SU-DHL-6 (cell line): ENCODE data around the gene MPP1.

ENCODE experiments used
- H2AFZ ChIP-seq: fragments of 200-600 bp; sonication (generic); 2 replicates; pipeline ENCODE4 v1.6.1; 2014; ENCODE audit warnings: low read depth, mild to moderate bottlenecking, moderate library complexity, mixed read lengths, antibody characterized with exemption, low read length; ENCODE audit not compliant: severe bottlenecking
- H3F3A ChIP-seq: fragments of 200-600 bp; shearing (Covaris generic); 2 replicates; pipeline ENCODE4 v1.6.0; 2016; ENCODE audit warnings: antibody characterized with exemption, mild to moderate bottlenecking; ENCODE audit not compliant: insufficient read depth
- H3K27ac ChIP-seq: fragments of 200-600 bp; sonication (generic); 2 replicates; pipeline ENCODE4 v1.5.1; 2016; ENCODE audit warnings: low read depth, mild to moderate bottlenecking, low read length, moderate library complexity, mixed read lengths
- H3K27me3 ChIP-seq: fragments of 200-600 bp; sonication (generic), shearing (Covaris generic); 2 replicates; pipeline ENCODE4 v1.6.0; 2014; ENCODE audit warnings: mild to moderate bottlenecking, low read length
- H3K36me3 ChIP-seq: fragments of 200-600 bp; sonication (generic); 2 replicates; pipeline ENCODE4 v1.6.1; 2014; ENCODE audit warnings: mild to moderate bottlenecking, low read length, mixed read lengths
- H3K4me2 ChIP-seq: fragments of 300-600, 200-600 bp; shearing (Covaris generic), sonication (generic); 2 replicates; pipeline ENCODE4 v1.6.0; 2014; ENCODE audit warnings: low read length, low read depth, mild to moderate bottlenecking; ENCODE audit not compliant: poor library complexity, severe bottlenecking
- H3K4me3 ChIP-seq: fragments of 200-600 bp; sonication (generic); 2 replicates; pipeline ENCODE4 v1.5.1; 2014; ENCODE audit warnings: antibody characterized with exemption, low read length, mild to moderate bottlenecking, mixed read lengths; ENCODE audit not compliant: insufficient read depth, poor library complexity, severe bottlenecking
- H3K79me2 ChIP-seq: fragments of 200-600 bp; sonication (generic); 2 replicates; pipeline ENCODE4 v1.6.1; 2014; ENCODE audit warnings: mild to moderate bottlenecking, low read length, moderate library complexity; ENCODE audit not compliant: insufficient read depth
- H3K9ac ChIP-seq: fragments of 200-600 bp; sonication (generic); 2 replicates; pipeline ENCODE4 v1.7.0; 2014; ENCODE audit warnings: mild to moderate bottlenecking, low read length
- H3K9me2 ChIP-seq: fragments of 200-600 bp; sonication (generic); replicated peaks from 2 replicates; pipeline ENCODE4 v1.6.1; 2014; ENCODE audit warnings: low read length; ENCODE audit not compliant: insufficient read depth
- H3K9me3 ChIP-seq: fragments of 200-600 bp; sonication (generic); 2 replicates; pipeline ENCODE4 v1.6.1; 2014; ENCODE audit warnings: low read length, mixed read lengths; ENCODE audit not compliant: insufficient read depth
- H4K20me1 ChIP-seq: fragments of 200-600 bp; sonication (generic); 2 replicates; pipeline ENCODE4 v1.6.1; 2014; ENCODE audit warnings: low read depth, mild to moderate bottlenecking, antibody characterized with exemption, low read length, moderate library complexity, mixed read lengths
- EZH2phosphoT487 ChIP-seq: fragments of 200-600 bp; sonication (generic), shearing (Covaris generic); conservative IDR thresholded peaks from 2 replicates; pipeline ENCODE4 v1.6.1; 2018; ENCODE audit warnings: mild to moderate bottlenecking, antibody characterized with exemption, low read length, moderate library complexity, mixed read lengths
- TF ChIP-seq, protein P1 (sequence below): fragments of 200-600 bp; sonication (generic); IDR thresholded peaks from one replicate; pipeline ENCODE4 v1.5.1; 2017; ENCODE audit warnings: antibody characterized with exemption, mild to moderate bottlenecking, low read length, moderate library complexity; ENCODE audit not compliant: insufficient read depth, poor library complexity, severe bottlenecking

The MPP1 gene

GRCh38 chrX:154829926-154830442, 24.7 kb upstream of the MPP1 start:
- TF ChIP-seq EZH2phosphoT487 = no peak
- TF ChIP-seq, protein P1, sequence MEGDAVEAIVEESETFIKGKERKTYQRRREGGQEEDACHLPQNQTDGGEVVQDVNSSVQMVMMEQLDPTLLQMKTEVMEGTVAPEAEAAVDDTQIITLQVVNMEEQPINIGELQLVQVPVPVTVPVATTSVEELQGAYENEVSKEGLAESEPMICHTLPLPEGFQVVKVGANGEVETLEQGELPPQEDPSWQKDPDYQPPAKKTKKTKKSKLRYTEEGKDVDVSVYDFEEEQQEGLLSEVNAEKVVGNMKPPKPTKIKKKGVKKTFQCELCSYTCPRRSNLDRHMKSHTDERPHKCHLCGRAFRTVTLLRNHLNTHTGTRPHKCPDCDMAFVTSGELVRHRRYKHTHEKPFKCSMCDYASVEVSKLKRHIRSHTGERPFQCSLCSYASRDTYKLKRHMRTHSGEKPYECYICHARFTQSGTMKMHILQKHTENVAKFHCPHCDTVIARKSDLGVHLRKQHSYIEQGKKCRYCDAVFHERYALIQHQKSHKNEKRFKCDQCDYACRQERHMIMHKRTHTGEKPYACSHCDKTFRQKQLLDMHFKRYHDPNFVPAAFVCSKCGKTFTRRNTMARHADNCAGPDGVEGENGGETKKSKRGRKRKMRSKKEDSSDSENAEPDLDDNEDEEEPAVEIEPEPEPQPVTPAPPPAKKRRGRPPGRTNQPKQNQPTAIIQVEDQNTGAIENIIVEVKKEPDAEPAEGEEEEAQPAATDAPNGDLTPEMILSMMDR = no peak
- Histone ChIP-seq H3K27me3 (no peaks in the 10 kb centered on the region), H3K4me2 (no peak overlapping the region), H3K9ac (no peak overlapping the region), H4K20me1 (no peaks in the 10 kb centered on the region), H3K4me3 (no peak overlapping the region), H2AFZ (no peak overlapping the region), H3F3A (no peaks in the 10 kb centered on the region), H3K79me2 (no peaks in the 10 kb centered on the region), H3K36me3 (no peaks in the 10 kb centered on the region), H3K27ac (no peak overlapping the region), H3K9me3 (no peaks in the 10 kb centered on the region), H3K9me2 (no peaks in the 10 kb centered on the region)

- no peak overlapping the region for H3K4me2 ChIP-seq
- H3K27me3 ChIP-seq = no peaks in the 10 kb centered on the region
- no peak overlapping the region for H2AFZ ChIP-seq
- no peaks in the 10 kb centered on the region for H3K79me2 ChIP-seq
- no peaks in the 10 kb centered on the region for H3K9me3 ChIP-seq
- H3K4me3 ChIP-seq = no peak overlapping the region
- H3K9me2 ChIP-seq = no peaks in the 10 kb centered on the region
- no peaks in the 10 kb centered on the region for H3F3A ChIP-seq
- no peaks in the 10 kb centered on the region for H3K36me3 ChIP-seq
- H3K9ac ChIP-seq = no peak overlapping the region
- TF ChIP-seq, protein P1 = no peak
- no peak for TF ChIP-seq EZH2phosphoT487
- no peaks in the 10 kb centered on the region for H4K20me1 ChIP-seq
- no peak overlapping the region for H3K27ac ChIP-seq
These were observed 23.8 kb upstream of the MPP1 start for GRCh38 chrX:154829134-154829533.

DNA sequence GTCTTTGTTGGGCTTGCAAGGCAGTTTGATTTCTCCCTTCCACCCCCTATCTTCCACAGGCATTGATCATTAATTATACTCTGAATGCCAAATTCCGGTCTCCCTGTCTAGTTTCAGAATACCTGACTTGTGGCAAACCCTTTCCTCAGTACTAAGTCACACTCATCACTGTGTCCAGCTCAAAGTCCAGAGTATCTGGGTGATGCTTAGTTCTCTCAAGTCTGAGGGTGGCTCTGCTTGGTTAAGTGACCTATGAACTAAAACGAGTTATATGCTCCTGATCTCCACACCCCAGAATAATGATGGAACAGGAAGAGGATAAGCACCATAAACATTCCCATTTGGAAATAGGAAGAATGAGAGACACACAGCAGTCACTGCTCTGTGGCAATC, 22.7 kb upstream of the MPP1 start:
- no peaks in the 10 kb centered on the region for H3K27me3 ChIP-seq
- H3K4me2 ChIP-seq = no peak overlapping the region
- no peak overlapping the region for H2AFZ ChIP-seq
- no peaks in the 10 kb centered on the region for H3K9me3 ChIP-seq
- H3K79me2 ChIP-seq = no peaks in the 10 kb centered on the region
- no peak for TF ChIP-seq EZH2phosphoT487
- TF ChIP-seq, protein P1 = no peak
- H3K27ac ChIP-seq = no peak overlapping the region
- no peaks in the 10 kb centered on the region for H3F3A ChIP-seq
- no peak overlapping the region for H3K4me3 ChIP-seq
- no peak overlapping the region for H3K9ac ChIP-seq
- no peaks in the 10 kb centered on the region for H3K9me2 ChIP-seq
- H3K36me3 ChIP-seq = no peaks in the 10 kb centered on the region
- no peaks in the 10 kb centered on the region for H4K20me1 ChIP-seq
